B cell (primary cell): ENCODE data around the gene VEGFB.
A peak's percentile ranks its signal among the peaks of the same experiment; 100 is the strongest.

Experiments
- EZH2 ChIP-seq: IDR thresholded peaks from 2 replicates; pipeline ENCODE4 v1.6.1; 2012; ENCODE audit warnings: borderline replicate concordance, low read depth, mild to moderate bottlenecking, moderate library complexity, low read length; ENCODE audit not compliant: insufficient read depth, poor library complexity, severe bottlenecking
- TF ChIP-seq, protein P1 (sequence below): fragments of 200-600 bp; IDR thresholded peaks from one replicate; pipeline ENCODE4 v1.8.0; 2022; ENCODE audit warnings: antibody characterized with exemption, mild to moderate bottlenecking

GRCh38 chr11:64204464-64204989, 29.9 kb upstream of the VEGFB start:
- TF ChIP-seq, protein P1, sequence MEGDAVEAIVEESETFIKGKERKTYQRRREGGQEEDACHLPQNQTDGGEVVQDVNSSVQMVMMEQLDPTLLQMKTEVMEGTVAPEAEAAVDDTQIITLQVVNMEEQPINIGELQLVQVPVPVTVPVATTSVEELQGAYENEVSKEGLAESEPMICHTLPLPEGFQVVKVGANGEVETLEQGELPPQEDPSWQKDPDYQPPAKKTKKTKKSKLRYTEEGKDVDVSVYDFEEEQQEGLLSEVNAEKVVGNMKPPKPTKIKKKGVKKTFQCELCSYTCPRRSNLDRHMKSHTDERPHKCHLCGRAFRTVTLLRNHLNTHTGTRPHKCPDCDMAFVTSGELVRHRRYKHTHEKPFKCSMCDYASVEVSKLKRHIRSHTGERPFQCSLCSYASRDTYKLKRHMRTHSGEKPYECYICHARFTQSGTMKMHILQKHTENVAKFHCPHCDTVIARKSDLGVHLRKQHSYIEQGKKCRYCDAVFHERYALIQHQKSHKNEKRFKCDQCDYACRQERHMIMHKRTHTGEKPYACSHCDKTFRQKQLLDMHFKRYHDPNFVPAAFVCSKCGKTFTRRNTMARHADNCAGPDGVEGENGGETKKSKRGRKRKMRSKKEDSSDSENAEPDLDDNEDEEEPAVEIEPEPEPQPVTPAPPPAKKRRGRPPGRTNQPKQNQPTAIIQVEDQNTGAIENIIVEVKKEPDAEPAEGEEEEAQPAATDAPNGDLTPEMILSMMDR = peak; percentile 75
- no peak for TF ChIP-seq EZH2
